HG02884 (cell line): ENCODE results near the gene FILIP1L.

Experiments used
- ATAC-seq: cut with Tn5 transposase; IDR thresholded peaks from one replicate; pipeline ENCODE4 v1.9.1; 2021; ENCODE audit warnings: mild to moderate bottlenecking, moderate library complexity; ENCODE audit not compliant: unreplicated experiment

Gene FILIP1L

GRCh38 chr3:99955773-99956562 is 158.3 kb downstream of the FILIP1L start:
- no peak for ATAC-seq

DNA sequence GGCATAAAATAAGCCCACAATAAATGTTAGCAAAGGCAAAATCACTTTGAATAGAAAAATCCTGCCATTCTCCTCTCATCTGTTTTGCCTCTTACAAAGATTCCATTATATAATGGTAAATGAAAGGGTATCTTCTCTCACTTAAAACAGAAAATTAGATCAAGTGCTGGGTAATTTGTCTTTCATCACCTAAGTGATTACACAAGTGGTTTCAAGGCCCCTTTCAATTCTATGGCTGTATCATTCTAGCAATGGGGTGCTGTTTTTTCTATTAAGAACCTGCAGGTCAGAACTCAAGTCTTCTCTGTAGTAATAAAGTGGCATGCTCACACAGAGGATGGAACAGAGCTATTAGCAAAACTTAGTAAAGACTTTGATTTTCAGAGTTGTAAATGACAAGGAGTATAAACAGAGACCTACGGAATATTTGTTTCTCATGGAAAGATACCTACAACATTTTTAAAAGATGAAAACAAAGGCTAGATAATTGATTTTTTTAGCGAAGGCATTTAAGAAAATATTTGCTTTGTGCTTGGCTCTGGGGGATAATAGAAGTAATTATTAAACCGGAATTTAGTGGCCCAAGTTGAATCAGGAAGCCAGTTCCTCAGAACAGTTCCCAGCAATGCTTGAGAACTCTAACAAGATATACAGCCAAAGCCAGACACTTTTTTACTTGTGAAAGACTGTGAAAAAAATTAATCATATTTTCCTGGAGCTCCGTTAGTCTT is 159.2 kb downstream of the FILIP1L start:
- no peak for ATAC-seq

GRCh38 chr3:99953596-99953995 is 160.7 kb downstream of the FILIP1L start:
- ATAC-seq: no peak

DNA sequence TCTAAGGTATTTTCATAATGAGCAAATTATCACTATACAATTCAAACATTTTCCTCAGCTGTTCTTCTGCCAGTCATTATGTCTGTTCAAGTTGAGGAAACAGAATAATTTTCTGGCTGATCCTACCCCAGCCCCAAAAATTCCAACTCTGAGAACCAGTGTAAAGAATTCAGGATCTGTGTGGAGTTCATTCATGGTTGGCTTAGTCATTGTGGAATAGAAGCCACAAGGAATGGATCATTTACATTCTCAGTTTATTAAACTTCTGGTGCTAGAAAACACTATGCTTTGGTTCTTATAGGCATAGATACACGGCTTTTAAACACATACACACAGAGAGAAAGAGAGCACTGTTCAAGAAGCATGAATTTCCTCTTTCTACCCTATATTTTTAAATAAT is 162.0 kb downstream of the FILIP1L start:
- ATAC-seq: no peak

DNA sequence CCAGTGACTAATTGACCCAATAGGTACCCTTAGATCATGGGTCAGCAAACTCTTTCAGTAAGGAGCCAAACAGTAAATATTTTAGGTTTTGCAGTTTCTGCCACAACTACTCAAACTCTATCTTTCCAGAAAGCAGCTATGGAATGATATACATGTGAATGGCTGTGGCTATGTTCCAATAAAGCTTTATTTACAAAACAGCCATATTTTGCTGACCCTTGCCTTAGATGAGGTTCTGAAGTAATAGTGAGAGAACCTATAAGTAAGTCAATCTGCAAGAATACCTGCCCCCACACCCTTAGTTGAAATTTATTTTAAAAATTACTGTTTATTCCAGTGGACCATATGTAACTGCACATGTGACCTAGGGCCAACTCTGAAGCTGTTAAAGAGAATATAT is 162.6 kb downstream of the FILIP1L start:
- no peak for ATAC-seq

DNA sequence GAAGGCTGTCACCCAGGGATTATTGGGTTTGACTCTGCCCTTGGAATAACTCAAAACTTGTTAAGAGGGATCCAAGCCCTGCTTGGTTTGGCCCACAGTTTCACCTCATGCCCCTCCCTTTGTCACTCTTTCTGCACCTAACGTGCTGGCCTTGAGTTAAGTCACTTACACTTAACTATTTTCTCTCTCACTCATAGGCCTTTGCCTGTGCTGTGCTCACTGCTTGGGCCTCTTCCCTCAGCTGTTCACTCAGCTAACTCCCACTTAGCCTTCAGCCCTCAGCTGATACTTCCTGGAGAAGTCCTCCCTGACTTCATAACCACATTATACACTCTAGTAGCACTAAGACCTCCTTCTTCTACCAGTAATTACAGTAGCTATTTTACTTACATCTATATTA is 163.4 kb downstream of the FILIP1L start:
- ATAC-seq: no peak

- no peak for ATAC-seq
Observed at GRCh38 chr3:99949956-99950670, 164.2 kb downstream of the FILIP1L start.

DNA sequence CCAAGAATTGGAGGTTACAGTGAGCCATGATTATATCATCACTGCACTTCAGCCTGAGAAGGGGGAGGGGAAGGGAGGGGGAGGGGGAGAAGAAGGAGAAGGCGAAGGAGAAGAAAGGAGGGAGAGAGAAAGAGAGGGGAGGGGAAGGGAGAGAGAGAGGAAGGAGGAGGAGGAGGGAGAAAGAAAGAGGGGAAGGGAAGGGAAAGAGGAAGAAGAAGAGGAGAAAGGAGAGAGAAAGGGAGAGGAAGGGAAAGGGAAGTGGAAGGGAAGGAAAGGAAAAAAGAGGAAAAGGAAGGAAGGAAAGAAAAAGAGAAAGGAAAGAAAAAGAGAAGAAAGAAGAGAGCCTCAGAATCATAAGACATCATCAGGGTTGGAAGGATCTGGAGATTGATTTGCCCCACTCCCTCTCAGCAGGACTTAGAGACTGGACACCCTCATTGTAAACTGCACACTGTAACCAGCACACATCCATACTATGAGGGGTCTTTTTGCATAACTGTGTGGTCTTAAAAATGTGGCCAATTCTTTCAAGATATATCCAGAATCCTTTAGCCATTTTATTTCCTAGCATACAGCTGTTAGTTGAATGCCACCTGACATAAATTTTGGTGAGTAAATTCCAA is 165.7 kb downstream of the FILIP1L start:
- ATAC-seq: no peak

GRCh38 chr3:99947356-99947755 is 166.9 kb downstream of the FILIP1L start:
- no peak for ATAC-seq

GRCh38 chr3:99945328-99945995 is 168.8 kb downstream of the FILIP1L start:
- no peak for ATAC-seq

GRCh38 chr3:99943931-99944761 is 170.2 kb downstream of the FILIP1L start:
- ATAC-seq: no peak

- no peak for ATAC-seq
Observed at GRCh38 chr3:99941211-99941610, 173.1 kb downstream of the FILIP1L start.

DNA sequence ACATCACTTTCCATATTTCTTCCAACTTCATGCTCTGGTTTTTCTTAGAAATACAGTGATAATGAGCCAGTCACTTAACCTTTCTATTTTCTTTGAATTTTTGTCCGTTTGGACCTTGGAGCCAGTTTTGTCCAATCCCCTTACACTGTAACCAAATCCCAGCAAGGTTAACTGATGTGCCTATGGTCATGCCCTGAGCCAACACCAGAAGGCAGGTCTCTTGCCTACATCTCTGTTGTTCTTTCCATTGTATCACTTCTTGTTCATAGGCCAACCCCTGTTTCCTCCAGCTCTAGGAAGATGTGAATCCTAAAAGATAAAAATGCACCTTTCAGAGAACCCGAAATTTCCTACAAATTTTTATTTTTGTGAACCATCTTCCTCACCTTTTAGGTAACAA is 174.0 kb downstream of the FILIP1L start:
- ATAC-seq: no peak

DNA sequence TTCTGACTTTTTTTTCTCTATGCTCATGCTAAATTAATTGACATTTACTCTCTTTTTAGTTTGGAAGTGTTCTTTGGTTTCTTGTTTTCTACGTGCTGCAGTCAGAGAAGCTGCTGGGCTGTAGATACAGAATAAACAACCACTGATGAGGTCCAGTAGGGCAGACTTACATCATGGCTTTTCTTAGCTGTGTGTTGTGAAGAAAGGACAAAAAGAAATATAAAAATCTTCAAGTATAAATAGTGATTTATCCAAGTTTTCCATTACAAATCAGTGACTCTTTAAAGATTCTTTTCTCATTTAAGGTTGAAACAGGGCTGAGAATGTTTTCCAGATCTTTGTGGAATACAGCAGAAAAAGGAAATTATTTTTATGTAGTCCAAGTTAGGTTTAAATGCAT is 174.4 kb downstream of the FILIP1L start:
- ATAC-seq: no peak

DNA sequence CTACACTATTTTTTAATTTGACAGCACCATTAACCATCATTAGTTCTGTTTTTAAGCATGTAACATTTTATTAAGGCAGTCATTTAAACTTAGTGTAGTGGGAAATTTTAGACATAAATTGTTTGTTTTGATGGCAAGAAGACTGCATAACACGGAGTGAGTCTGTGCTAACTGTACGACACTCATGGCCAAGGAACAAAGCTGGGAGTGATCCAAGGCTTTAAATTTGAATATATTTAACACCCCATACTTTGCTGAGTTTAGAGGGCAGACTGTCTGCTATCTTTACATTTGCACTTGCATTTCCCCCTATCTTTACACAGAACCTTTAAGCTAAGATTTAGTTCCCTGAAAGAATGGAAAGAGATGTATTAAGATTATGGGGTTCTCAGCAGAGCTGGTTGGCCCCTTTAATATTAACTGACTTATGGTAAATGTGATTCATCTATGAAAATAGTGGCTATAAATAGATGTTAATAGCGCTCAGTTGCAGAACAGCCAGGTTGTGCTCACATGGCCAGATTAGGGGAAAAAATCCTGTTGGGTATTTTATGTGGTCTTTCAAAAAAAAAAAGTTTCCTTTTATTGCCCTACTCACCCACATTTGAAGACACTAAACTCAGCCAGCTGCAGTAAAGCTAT is 175.9 kb downstream of the FILIP1L start:
- ATAC-seq: no peak

GRCh38 chr3:99934975-99935797 is 179.1 kb downstream of the FILIP1L start:
- ATAC-seq: no peak

DNA sequence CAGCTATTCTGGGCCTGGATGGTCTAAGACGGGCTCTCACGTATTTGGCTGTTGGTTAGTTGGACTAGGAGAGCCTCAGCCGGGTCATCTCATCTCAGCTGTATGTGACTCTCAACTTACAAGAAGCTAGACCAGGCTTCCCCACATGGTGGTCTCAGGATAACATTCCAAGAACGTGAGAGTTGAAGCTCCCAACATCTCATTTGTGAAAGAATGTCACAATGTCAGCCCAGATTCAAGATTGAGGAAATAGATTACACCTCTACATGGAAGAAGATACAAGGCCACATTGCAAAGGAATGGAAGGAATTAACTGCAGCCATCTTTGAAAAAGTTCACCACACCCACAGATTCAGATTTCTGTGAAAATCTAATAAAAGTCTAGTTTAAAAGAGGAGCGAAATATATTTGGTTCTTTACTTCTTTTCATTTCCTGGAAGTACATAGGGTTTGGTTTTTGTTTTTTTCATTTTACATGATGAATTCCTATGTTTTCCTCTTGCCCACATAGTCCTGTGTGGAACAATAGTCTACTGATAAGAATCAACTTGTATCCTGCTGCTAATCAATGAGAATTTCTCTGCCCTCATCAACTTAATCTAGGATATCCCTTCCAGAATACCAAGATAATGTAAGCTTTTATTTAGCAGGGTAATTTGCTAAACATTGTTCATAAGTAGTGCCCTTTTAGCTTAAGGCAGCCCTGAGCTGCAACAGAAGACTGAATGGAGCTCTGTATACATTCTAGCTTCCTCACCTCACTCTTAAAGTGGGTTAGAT is 180.1 kb downstream of the FILIP1L start:
- ATAC-seq: no peak

GRCh38 chr3:99931059-99931458 is 183.2 kb downstream of the FILIP1L start:
- no peak for ATAC-seq
